ENCODE measurements around the gene F11R.
A peak's percentile ranks its signal among the peaks of the same experiment; 100 is the strongest.
"Not testable (repeated sequence)": the region's sequence is repeated elsewhere in the genome, so short reads cannot be mapped to it uniquely, and the experiment has no call there.

The F11R gene

DNA sequence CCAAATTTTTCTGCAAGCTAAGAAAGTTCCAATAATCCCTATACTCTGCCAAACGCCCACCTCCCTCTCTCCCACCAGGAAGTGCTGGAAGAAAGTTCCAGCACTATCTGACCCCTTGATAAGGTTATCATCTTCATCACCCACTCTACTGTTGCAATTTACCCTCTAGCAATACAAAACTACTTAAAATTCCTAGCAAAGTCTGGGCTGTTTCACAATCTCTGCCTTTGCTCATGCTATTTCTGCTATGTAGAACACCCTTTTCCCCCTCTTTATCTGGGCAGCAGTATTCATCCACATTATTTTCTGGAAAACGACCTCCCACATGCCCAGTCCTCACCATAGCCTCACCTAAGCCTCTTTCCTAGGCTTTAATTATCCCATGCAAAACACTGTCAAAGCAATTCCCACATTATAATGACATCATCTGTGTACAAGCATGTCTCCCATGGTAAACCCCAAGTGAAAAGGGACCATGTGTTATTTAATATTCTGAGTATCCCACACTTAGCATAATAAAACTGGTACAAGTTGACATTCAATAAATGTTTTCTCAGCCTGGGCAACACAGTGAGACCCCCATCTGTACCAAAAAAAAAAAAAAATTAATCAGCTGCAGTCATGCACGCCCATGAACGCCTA lies 12.0 kb downstream of the F11R start:
- Mint-ChIP-seq H3K27me3 (no peaks in the 10 kb centered on the region), H3K4me1 (peaks cover 31% of the 10 kb centered on the region), H3K27ac (no peak overlapping the region), H3K9me3 (no peaks in the 10 kb centered on the region), H3K4me3 (no peak overlapping the region)
- DNase-seq (no peak), ATAC-seq (no peak)

DNA sequence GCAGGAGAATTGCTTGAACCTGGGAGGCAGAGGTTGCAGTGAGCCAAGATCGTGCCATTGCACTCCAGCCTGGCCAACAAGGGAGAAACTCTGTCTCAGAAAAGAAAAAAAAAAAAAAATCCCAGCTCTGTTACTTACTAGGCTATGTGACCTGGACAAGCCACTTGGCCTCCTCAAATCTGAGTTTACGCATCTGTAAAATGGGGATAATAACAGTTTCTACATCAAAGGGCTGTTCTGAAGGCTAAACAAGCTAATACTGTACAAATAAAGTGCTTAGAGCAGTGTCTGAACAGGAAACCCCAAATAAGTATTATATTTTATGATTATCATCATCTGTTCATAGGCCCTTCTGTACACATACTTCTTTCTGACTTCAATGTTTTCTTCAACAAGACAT lies 13.6 kb downstream of the F11R start:
- no peaks in the 10 kb centered on the region for H3K9me3 Mint-ChIP-seq
- no peaks in the 10 kb centered on the region for H3K27me3 Mint-ChIP-seq
- ATAC-seq (no peak), DNase-seq (no peak)
- H3K4me3 Mint-ChIP-seq = no peak overlapping the region
- H3K4me1 Mint-ChIP-seq = peaks cover 19% of the 10 kb centered on the region
- no peak overlapping the region for H3K27ac Mint-ChIP-seq

DNA sequence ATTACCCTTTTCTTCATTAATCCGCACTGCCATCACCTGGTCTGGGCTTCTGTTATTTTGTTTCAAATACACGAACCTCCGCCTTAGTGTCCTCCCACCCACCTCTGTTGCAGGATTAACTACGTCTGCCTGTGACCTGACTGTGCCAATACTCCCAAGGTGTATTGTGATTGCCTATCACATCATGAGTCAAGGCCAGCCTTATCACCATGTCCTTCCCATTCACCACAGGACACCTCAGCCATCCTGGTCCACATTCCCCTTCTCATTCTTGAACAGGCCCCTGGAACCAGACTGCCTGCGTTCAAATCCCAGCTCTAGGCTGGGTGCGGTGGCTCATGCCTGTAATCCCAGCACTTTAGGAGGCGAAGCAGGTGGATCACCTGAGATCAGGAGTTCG lies 14.4 kb downstream of the F11R start:
- H3K27ac Mint-ChIP-seq = no peak overlapping the region

DNA sequence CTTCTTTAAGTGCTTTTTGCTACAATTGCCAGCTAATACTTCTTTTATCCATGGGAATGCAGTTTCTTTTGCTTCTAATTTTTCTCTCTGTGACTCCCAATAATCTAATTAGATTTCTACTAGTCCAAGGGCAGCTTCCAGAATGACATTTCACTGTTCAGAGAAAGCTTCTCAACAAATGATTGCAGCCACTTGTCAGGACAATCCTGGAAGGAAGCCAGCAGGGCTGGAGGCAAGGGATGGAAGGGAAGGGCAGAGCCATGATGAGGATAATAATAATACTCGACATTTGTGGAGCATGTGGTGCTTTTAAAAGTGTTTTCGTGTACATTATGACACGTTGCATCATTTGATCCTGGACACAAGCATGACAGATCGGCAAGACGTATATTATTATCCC lies 19.4 kb downstream of the F11R start:
- no peak overlapping the region for H3K27ac Mint-ChIP-seq

More for the DNA sequence above, 14.4 kb downstream of the F11R start:
- no peaks in the 10 kb centered on the region for H3K9me3 Mint-ChIP-seq
- ATAC-seq (no peak), DNase-seq (no peak)
- no peak overlapping the region for H3K4me3 Mint-ChIP-seq
- H3K4me1 Mint-ChIP-seq = peaks cover 13% of the 10 kb centered on the region
- H3K27me3 Mint-ChIP-seq = no peaks in the 10 kb centered on the region

DNA sequence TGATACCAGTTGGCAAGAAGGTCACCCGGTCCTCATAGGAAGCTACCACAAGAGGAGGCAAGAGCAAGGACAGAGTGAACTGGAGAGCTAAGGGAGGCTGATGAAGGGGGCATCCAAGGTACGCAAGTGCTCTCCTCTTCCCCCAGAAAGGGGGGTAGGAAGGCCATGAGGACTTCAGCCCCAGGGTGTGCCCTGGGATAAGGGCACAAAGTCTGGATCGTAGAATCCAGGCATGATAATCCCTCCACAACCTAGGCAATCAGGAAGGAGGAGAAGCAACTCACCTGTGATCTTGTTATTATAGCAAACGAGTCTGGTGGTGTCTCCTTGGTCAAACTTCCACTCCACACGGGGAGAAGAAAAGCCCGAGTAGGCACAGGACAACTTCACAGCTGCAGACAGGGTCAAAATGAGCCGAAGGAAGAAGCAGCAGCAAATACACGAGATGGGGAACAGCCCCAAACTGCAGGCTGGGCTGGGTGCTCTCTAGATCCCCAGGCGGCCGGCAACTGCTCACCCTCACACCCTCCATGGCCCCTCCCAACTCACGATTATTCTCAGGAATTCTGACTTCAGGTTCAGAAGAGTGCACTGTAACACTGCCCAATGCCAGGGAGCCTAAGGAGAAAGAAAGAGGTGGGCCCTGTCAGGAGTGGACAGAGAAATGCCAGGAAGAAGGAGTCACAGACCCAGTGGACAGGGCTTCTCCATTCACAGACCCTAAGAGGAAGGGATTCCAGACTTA lies 20.0 kb downstream of the F11R start:
- Mint-ChIP-seq H3K9me3 (no peaks in the 10 kb centered on the region), H3K27ac (no peak overlapping the region), H3K27me3 (no peaks in the 10 kb centered on the region), H3K4me3 (no peak overlapping the region), H3K4me1 (peaks cover 21% of the 10 kb centered on the region)
- DNase-seq (no peak), ATAC-seq (no peak)

More for the DNA sequence above, 19.4 kb downstream of the F11R start:
- DNase-seq = no peak
- Mint-ChIP-seq H3K27me3 (no peaks in the 10 kb centered on the region), H3K9me3 (no peaks in the 10 kb centered on the region), H3K4me1 (peaks cover 14% of the 10 kb centered on the region), H3K4me3 (no peak overlapping the region)
- no peak for ATAC-seq

DNA sequence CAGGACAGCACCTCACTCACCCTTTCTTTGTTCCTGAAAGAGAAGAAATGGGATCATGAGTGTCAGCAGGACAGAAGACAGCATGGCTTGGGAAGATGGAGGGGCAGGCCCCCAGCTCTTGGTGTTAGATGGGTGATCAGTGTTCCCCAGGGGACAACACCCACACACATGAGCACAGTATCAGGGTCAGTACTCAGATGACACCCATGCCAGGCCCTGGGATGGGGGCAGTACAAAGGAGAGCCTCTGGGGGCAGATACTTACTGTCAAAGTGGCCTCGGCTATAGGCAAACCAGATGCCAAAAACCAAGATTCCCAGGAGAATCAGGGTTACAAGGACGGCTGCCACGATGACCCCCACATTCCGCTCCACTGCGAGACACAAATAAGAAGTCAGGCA lies 21.6 kb downstream of the F11R start:
- DNase-seq (no peak), ATAC-seq (no peak)
- Mint-ChIP-seq H3K9me3 (no peaks in the 10 kb centered on the region), H3K4me1 (peaks cover 34% of the 10 kb centered on the region), H3K4me3 (no peak overlapping the region), H3K27me3 (no peaks in the 10 kb centered on the region), H3K27ac (no peak overlapping the region)

DNA sequence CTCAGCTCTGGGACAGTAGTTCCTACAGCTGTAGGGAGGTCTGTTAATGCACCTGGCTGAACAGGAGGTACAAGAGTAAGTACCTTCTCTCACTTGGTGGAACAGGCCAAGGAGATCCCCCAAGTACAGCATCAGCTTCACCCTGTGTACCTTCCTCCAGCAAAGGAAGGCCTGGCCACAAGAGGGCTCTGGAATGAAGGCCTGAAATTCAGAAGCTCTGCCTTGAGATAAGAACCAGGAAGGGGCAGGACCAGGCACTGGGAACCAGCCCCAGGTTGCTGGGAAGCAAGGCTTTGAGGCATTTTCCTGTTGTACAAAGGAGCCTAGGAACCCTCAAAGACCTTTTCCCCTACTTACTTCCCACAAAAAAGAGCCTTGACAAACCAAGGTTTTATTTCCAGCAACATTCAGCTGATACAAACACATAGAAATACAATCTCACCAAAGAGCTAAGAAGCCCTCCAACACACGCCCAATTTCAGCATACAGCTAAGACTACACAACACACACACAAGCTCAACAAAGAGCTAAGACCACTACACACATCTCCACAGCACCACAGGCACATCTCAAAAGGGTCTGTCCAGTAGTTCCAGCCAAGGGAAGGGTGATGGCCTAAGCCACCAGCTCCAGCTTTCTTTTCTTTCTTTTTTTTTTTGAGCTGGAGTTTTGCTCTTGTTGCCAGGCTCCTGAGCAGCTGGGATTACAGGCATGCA lies 23.5 kb downstream of the F11R start:
- Mint-ChIP-seq H3K27ac (peak overlapping the region in 1 of 2 donors; percentile 15), H3K9me3 (no peaks in the 10 kb centered on the region), H3K4me1 (peaks cover 34% of the 10 kb centered on the region), H3K4me3 (no peak overlapping the region), H3K27me3 (no peaks in the 10 kb centered on the region)
- DNase-seq (peak; percentile 24 to 48), ATAC-seq (peak; percentile 78)

DNA sequence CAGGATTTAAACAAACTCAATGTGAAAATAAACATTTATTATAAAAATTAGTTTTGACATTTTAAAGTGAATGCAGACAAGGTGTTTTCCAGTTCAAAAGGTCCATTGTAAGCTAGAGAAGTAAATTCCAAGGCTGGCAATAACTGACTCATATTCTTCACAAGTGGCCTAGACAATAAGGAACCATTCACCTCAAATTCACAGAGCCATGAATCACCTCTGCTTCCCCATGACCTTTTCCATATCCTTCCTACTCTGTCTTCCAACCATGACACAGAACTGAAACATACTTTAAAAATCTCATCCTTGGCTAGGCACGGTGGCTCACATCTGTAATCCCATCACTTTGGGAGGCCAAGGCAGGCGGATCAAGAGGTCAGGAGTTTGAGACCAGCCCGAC lies 24.8 kb downstream of the F11R start:
- ATAC-seq (no peak), DNase-seq (no peak)
- Mint-ChIP-seq H3K4me3 (no peak overlapping the region), H3K27ac (no peak overlapping the region), H3K9me3 (no peaks in the 10 kb centered on the region), H3K4me1 (peaks cover 34% of the 10 kb centered on the region), H3K27me3 (no peaks in the 10 kb centered on the region)

DNA sequence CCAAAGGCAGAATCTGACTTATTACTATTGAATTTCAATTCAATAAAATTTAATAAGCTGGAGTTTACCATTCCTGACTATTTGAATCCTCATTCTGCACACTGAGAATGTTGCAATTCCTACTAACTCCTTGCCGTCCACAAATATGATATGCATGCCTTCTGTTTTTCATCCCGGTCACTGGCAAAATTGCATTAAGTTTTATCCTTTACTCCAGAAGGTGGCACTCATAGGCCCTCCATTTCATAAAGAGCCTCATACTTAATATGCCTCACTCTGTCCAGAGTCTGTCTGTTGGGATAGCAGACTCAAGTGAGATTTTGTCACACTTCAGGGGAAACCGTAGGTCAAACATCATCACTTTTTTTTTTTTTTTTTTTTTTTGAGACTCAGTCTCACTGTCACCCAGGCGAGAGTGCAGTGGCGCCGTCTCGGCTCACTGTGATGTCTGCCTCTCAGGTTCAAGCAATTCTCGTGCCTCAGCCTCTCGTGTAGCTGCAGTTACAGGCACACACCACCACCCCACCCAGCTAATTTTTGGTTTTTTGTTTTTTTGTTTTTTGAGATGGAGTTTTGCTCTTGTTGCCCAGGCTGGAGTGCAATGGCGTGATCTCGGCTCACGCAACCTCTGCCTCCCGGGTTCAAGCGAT lies 27.3 kb downstream of the F11R start:
- no peak overlapping the region for H3K4me3 Mint-ChIP-seq
- peaks cover 45% of the 10 kb centered on the region for H3K4me1 Mint-ChIP-seq
- no peak for DNase-seq
- peak; percentile 49 for ATAC-seq
- H3K27ac Mint-ChIP-seq = no peak overlapping the region
- H3K27me3 Mint-ChIP-seq = no peaks in the 10 kb centered on the region
- no peaks in the 10 kb centered on the region for H3K9me3 Mint-ChIP-seq

DNA sequence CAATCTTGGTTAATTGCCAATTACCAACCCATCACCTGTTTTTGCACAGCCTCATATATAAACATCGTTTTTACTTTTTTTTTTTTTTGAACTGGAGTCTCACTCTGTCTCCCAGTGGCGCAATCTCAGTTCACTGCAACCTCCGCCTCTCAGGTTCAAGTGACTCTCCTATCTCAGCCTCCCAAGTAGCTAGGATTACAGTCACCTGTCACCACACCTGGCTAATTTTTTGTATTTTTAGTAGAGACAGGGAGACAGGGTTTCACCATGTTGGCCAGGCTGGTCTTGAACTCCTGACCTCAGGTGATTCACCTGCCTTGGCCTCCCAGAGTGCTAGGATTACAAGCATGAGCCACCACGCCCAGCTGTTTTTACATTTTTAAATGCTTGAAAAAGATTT lies 28.9 kb downstream of the F11R start:
- not testable (repeated sequence) for H3K9me3 Mint-ChIP-seq, ATAC-seq, DNase-seq, H3K27me3 Mint-ChIP-seq, H3K4me3 Mint-ChIP-seq, H3K27ac Mint-ChIP-seq
- H3K4me1 Mint-ChIP-seq = peaks cover 35% of the 10 kb centered on the region

DNA sequence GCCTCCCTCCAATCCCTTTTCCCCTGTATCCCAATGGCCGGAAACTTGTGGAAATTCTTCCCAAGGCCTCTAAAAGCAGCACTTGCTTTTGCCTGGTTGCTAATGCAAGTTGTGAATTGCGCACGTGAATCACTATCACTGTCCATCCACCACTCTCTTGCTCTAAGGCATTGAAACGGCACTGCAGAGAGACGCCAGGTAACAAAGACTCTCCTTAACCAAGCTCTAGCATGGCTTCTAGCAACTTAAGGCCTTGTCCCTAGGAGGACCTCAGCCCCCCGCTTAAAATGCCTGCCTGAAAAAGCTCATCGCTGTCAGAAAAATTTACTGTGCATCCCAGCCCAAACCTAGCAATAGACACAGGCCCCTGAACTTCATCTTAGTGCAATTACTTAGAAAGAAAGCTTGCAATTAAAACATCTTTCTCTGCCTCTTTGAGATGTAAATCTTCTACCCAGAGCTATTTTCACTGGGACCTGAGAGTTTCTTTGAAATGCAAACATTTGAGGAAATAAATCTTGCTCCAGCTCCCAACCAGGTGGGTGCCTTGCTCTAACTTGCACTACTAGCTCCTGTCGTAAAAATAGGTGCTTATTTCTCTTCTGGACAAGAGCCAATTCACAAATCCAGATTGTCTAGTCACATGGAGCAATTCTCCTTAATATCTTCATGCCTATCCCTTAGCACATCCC lies 33.4 kb downstream of the F11R start:
- Mint-ChIP-seq H3K4me1 (peaks cover 12% of the 10 kb centered on the region), H3K27ac (no peak overlapping the region), H3K9me3 (no peaks in the 10 kb centered on the region), H3K4me3 (no peak overlapping the region), H3K27me3 (peaks cover 13% of the 10 kb centered on the region)
- ATAC-seq (no peak), DNase-seq (no peak)

DNA sequence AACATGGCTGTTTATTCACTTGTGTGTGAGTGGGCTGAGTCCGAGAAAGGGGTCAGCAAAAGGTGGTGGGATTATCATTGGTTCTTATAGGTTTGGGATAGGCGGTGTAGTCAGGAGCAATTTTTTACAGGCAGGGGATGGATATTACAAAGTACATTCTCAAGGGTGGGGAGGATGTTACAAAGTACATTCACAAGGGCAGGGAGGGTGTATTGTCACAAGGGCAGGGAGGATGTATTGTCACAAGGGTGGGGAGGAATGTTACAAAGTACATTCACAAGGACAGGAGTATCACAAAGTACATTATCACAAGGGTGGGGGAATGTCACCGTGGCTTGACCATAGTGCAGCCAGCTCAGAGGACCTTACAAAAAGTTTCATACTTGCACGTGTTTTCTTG lies 35.2 kb downstream of the F11R start:
- Mint-ChIP-seq H3K27ac (no peak overlapping the region), H3K4me3 (no peak overlapping the region), H3K9me3 (no peaks in the 10 kb centered on the region), H3K4me1 (peaks cover 25% of the 10 kb centered on the region), H3K27me3 (peaks cover 31% of the 10 kb centered on the region)
- ATAC-seq (no peak), DNase-seq (no peak)

DNA sequence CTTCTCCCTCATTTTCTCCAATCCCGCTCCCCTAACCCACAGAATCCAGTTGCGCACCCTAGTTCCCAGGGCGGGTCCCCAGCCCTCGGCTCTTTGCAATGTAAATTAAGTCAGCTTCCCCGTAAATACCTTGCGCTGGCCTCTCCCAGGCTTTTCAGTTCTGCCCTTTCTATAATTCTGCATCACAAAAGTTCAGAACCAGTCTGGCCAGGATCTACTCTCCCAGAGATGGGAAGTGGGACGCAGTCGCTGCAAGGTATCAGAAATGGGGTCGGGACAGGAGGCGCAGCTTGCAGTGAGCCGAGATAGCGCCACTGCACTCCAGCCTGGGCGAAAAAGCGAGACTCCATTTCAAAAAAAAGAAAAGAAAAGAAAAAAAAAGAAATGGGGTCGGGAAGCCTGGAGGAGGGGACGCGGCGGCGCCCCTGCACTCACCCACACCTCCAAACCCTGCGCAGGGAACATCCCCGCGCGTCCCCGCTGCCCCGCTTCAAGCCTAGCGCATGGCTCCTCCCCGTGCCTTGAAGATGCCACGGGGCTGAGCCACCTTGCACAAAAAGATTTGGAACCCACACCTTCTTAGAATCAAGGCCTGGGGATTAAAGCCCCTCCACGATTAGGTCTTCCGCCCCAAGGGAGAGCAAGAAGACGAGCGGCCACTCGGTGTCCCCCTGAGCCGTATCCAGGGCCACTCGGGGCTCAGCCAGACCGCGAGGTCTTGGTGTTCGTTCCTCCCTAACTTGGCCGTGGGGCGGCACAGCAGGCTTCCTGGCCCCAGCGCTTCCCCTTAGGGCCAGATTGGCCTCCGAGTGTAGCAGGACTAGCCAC lies 39.2 kb downstream of the F11R start:
- Mint-ChIP-seq H3K27ac (no peak overlapping the region), H3K4me1 (peaks cover 14% of the 10 kb centered on the region), H3K9me3 (no peaks in the 10 kb centered on the region), H3K27me3 (peaks cover 46% of the 10 kb centered on the region), H3K4me3 (peak overlapping the region; percentile 79 to 80)
- ATAC-seq (peak; percentile 65), DNase-seq (peak in 1 of 2 donors; percentile 17)

DNA sequence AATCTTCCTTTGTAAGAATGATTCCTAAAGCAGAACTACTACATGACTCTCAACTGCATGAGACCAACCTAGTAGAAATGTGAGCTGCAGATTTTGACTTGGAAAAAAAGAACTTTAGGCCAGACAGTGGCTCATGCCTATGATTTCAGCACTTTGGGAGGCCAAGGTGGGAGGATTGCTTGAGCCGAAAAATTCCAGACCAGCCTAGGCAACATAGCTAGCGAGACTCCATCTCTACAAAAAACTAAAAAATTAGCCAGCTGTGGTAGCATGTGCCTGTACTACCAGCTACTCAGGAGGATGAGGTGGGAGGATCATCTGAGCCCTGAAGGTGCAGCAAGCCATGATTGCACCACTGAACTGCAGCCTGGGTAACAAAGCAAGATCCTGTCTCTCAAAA lies 41.7 kb downstream of the F11R start:
- Mint-ChIP-seq H3K27me3 (peaks cover 56% of the 10 kb centered on the region), H3K9me3 (no peaks in the 10 kb centered on the region), H3K27ac (no peak overlapping the region), H3K4me1 (peaks cover 14% of the 10 kb centered on the region), H3K4me3 (no peak overlapping the region)
- no peak for DNase-seq
- no peak for ATAC-seq

Data from stimulated activated naive CD8-positive, alpha-beta T cell treated with anti-CD3 and anti-CD28 coated beads, Interleukin-15, amount 100 ng/mL, for 72 hours (primary cell).